Right lobe of liver (tissue), 4 donors: ENCODE measurements around the gene IRF2.

ENCODE experiments used
- POLR2A ChIP-seq: fragments of 450-650 bp; IDR thresholded peaks from one replicate; pipeline ENCODE4 v1.6.1; 2017; ENCODE audit warnings: antibody characterized with exemption, mild to moderate bottlenecking
- TF ChIP-seq, protein P1 (sequence below), 4 donors: fragments of 200-600 bp in 3 of 4; fragments of 450-650 bp in 1 of 4; IDR thresholded peaks; one replicate each; pipeline versions ENCODE4 v1.5.1 to v1.8.0; 2016 to 2022; ENCODE audit warnings: antibody characterized with exemption in 4 of 4, mild to moderate bottlenecking in 2 of 4
- donor health status: DM: no; HTN: no; CAD: no.
- donor health status: DM: no; HTN: no; CAD: no.
- donor health status: DM: no; HTN: yes; CAD: no.

DNA sequence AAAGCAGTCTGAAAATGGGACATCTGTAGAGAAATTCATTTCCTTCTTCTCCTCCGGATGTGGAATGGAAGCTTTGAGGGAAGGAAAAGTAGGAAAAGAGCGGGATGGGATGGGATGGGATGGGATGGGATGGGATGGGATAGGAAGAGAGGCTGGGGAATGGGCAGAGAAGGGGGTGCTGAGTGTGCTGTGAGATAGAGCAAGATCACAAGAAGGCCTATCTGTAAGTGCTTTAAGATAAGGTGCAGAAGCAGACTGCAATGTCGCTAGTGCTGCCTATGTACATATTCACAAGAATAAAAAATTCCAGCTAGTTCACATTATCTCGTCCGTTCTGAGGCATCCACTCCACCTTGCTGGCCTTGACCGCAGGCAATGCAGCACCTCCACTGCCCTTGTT is 86.2 kb downstream of the IRF2 start:
- TF ChIP-seq, protein P1, sequence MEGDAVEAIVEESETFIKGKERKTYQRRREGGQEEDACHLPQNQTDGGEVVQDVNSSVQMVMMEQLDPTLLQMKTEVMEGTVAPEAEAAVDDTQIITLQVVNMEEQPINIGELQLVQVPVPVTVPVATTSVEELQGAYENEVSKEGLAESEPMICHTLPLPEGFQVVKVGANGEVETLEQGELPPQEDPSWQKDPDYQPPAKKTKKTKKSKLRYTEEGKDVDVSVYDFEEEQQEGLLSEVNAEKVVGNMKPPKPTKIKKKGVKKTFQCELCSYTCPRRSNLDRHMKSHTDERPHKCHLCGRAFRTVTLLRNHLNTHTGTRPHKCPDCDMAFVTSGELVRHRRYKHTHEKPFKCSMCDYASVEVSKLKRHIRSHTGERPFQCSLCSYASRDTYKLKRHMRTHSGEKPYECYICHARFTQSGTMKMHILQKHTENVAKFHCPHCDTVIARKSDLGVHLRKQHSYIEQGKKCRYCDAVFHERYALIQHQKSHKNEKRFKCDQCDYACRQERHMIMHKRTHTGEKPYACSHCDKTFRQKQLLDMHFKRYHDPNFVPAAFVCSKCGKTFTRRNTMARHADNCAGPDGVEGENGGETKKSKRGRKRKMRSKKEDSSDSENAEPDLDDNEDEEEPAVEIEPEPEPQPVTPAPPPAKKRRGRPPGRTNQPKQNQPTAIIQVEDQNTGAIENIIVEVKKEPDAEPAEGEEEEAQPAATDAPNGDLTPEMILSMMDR (IDR thresholded peaks at IDR 0.05): no peak
- no peak for TF ChIP-seq POLR2A
